ENCODE measurements around the gene ANXA2.

GRCh38 chr15:60315878-60316277 is 81.9 kb downstream of the ANXA2 start:
- TF ChIP-seq CTCF (IDR thresholded peaks at IDR 0.05), result no peak
- TF ChIP-seq POLR2A (IDR thresholded peaks at IDR 0.05), result no peak

Data from ovary (tissue), 3 donors.